Measurements from ENCODE around the gene OR6B2. TPM values are rescaled to one million over a fixed set of nuclear protein-coding genes. Genes with fewer than 3 reads are reported as not detected.
"Not testable (repeated sequence)": the region's sequence is repeated elsewhere in the genome, so short reads cannot be mapped to it uniquely, and the experiment has no call there.

Gene OR6B2
- total RNA-seq, result not detected in 2 replicates

- no peak for DNase-seq (ENCODE audit: low read depth, low spot score)
Observed at GRCh38 chr2:240030379-240031094, at the start of gene OR6B2. Gene OR6B2, minus strand, starts transcription at chr2:240030429. Its CDS starts 0 bp downstream, at chr2:240030429.

- DNase-seq (ENCODE audit: low read depth, low spot score), result no peak
Observed at GRCh38 chr2:240078631-240079030, 48.4 kb upstream of the OR6B2 start.

- no peak for DNase-seq (ENCODE audit: low read depth, low spot score)
Observed at GRCh38 chr2:240077442-240077841, 47.2 kb upstream of the OR6B2 start.

GRCh38 chr2:240074545-240074944 is 44.3 kb upstream of the OR6B2 start:
- DNase-seq (ENCODE audit: low read depth, low spot score), result no peak

- DNase-seq (ENCODE audit: low read depth, low spot score), result no peak
Observed at GRCh38 chr2:240070907-240071306, 40.7 kb upstream of the OR6B2 start.

GRCh38 chr2:240069829-240070228 is 39.6 kb upstream of the OR6B2 start:
- DNase-seq (ENCODE audit: low read depth, low spot score), result no peak

- no peak for DNase-seq (ENCODE audit: low read depth, low spot score)
Observed at GRCh38 chr2:240068193-240068592, 38.0 kb upstream of the OR6B2 start.

- DNase-seq (ENCODE audit: low read depth, low spot score), result no peak
Observed at GRCh38 chr2:240066489-240066888, 36.3 kb upstream of the OR6B2 start.

GRCh38 chr2:240064898-240065297 is 34.7 kb upstream of the OR6B2 start:
- DNase-seq (ENCODE audit: low read depth, low spot score), result no peak

- DNase-seq (ENCODE audit: low read depth, low spot score), result no peak
Observed at GRCh38 chr2:240060977-240061591, 30.9 kb upstream of the OR6B2 start.

GRCh38 chr2:240056678-240057077 is 26.4 kb upstream of the OR6B2 start:
- DNase-seq (ENCODE audit: low read depth, low spot score), result no peak

GRCh38 chr2:240055177-240055917 is 25.1 kb upstream of the OR6B2 start:
- DNase-seq (ENCODE audit: low read depth, low spot score), result no peak

- DNase-seq (ENCODE audit: low read depth, low spot score), result no peak
Observed at GRCh38 chr2:240053173-240054155, 23.2 kb upstream of the OR6B2 start, which contains the start of gene OR6B3. Gene OR6B3, minus strand, starts transcription at chr2:240053521.

GRCh38 chr2:240052524-240052923 is 22.3 kb upstream of the OR6B2 start:
- DNase-seq (ENCODE audit: low read depth, low spot score), result no peak

- DNase-seq (ENCODE audit: low read depth, low spot score), result no peak
Observed at GRCh38 chr2:240051697-240052096, 21.5 kb upstream of the OR6B2 start.

- no peak for DNase-seq (ENCODE audit: low read depth, low spot score)
Observed at GRCh38 chr2:240050278-240050677, 20.0 kb upstream of the OR6B2 start.

- DNase-seq (ENCODE audit: low read depth, low spot score), result no peak
Observed at GRCh38 chr2:240048237-240048636, 18.0 kb upstream of the OR6B2 start.

GRCh38 chr2:240045098-240045497 is 14.9 kb upstream of the OR6B2 start:
- no peak for DNase-seq (ENCODE audit: low read depth, low spot score)

- not testable (repeated sequence) for DNase-seq (ENCODE audit: low read depth, low spot score)
Observed at GRCh38 chr2:240044096-240044495, 13.9 kb upstream of the OR6B2 start.

- no peak for DNase-seq (ENCODE audit: low read depth, low spot score)
Observed at GRCh38 chr2:240043279-240043989, 13.2 kb upstream of the OR6B2 start.
